H9 (cell line): Measurements from ENCODE around the gene SZT2. TPM values are rescaled to one million over a fixed set of nuclear protein-coding genes. Genes with fewer than 3 reads are reported as not detected.

Experiments
- DNase-seq: peaks from one replicate; pipeline ENCODE4 v3.0.0-alpha.2; 2017
- H2AFZ ChIP-seq: one replicate; pipeline ENCODE4 v1.6.1; 2013; ENCODE audit warnings: mild to moderate bottlenecking, low read length, control low read depth, moderate library complexity
- H2AK5ac ChIP-seq: 2 replicates; pipeline ENCODE4 v1.6.1; 2013; ENCODE audit warnings: low read length, control low read depth, mixed read lengths; ENCODE audit not compliant: insufficient read length
- H2BK120ac ChIP-seq: one replicate; pipeline ENCODE4 v1.6.1; 2013; ENCODE audit warnings: low read depth, mild to moderate bottlenecking, low read length, control low read depth, inconsistent platforms; ENCODE audit not compliant: poor library complexity, severe bottlenecking
- H2BK12ac ChIP-seq: 2 replicates; pipeline ENCODE4 v1.6.1; 2013; ENCODE audit warnings: low read length, control low read depth, mixed read lengths, low read depth; ENCODE audit not compliant: insufficient read length
- H2BK15ac ChIP-seq: 2 replicates; pipeline ENCODE4 v1.6.1; 2013; ENCODE audit warnings: low read depth, low read length, control low read depth
- H2BK20ac ChIP-seq: one replicate; pipeline ENCODE4 v1.6.1; 2013; ENCODE audit warnings: low read depth, mild to moderate bottlenecking, low read length, control low read depth, inconsistent platforms; ENCODE audit not compliant: poor library complexity, severe bottlenecking
- H2BK5ac ChIP-seq: 2 replicates; pipeline ENCODE4 v1.6.1; 2013; ENCODE audit warnings: low read length, control low read depth, mixed read lengths; ENCODE audit not compliant: insufficient read length
- H3K14ac ChIP-seq: 2 replicates; pipeline ENCODE4 v1.6.1; 2013; ENCODE audit warnings: low read length, control low read depth; ENCODE audit not compliant: insufficient read depth
- H3K18ac ChIP-seq: 2 replicates; pipeline ENCODE4 v1.6.1; 2013; ENCODE audit warnings: low read depth, mild to moderate bottlenecking, mixed read lengths, low read length, control low read depth; ENCODE audit not compliant: insufficient read length
- H3K23ac ChIP-seq: 2 replicates; pipeline ENCODE4 v1.6.1; 2013; ENCODE audit warnings: low read length, control low read depth, mixed read lengths, low read depth; ENCODE audit not compliant: insufficient read length
- H3K23me2 ChIP-seq: 2 replicates; pipeline ENCODE4 v1.6.1; 2013; ENCODE audit warnings: low read depth, mild to moderate bottlenecking, mixed read lengths, low read length, control low read depth; ENCODE audit not compliant: insufficient read length, poor library complexity, severe bottlenecking
- H3K27ac ChIP-seq: 2 replicates; pipeline ENCODE4 v1.5.1; 2013; ENCODE audit warnings: low read length, control low read depth, mixed read lengths, low read depth; ENCODE audit not compliant: insufficient read length
- H3K27me3 ChIP-seq: 2 replicates; pipeline ENCODE4 v1.6.1; 2013; ENCODE audit warnings: low read length, control low read depth, inconsistent platforms; ENCODE audit not compliant: insufficient read depth
- H3K4ac ChIP-seq: 2 replicates; pipeline ENCODE4 v1.6.1; 2013; ENCODE audit warnings: low read depth, mild to moderate bottlenecking, control low read depth, inconsistent platforms, low read length, moderate library complexity
- H3K4me1 ChIP-seq: 2 replicates; pipeline ENCODE4 v1.6.1; 2013; ENCODE audit warnings: low read length, control low read depth, inconsistent platforms; ENCODE audit not compliant: insufficient read depth
- H3K4me2 ChIP-seq: 2 replicates; pipeline ENCODE4 v1.6.1; 2013; ENCODE audit warnings: low read length, control low read depth, mixed read lengths; ENCODE audit not compliant: insufficient read length, insufficient read depth
- H3K56ac ChIP-seq: 2 replicates; pipeline ENCODE4 v1.6.1; 2013; ENCODE audit warnings: low read depth, mild to moderate bottlenecking, mixed read lengths, low read length, control low read depth; ENCODE audit not compliant: insufficient read length
- H3K79me1 ChIP-seq: 2 replicates; pipeline ENCODE4 v1.6.1; 2013; ENCODE audit warnings: low read depth, mild to moderate bottlenecking, moderate library complexity, low read length, control low read depth, inconsistent platforms; ENCODE audit not compliant: insufficient read depth, poor library complexity, severe bottlenecking
- H3K79me2 ChIP-seq: 2 replicates; pipeline ENCODE4 v1.6.1; 2013; ENCODE audit warnings: low read length, control low read depth, inconsistent platforms; ENCODE audit not compliant: insufficient read depth
- H3K9ac ChIP-seq: 2 replicates; pipeline ENCODE4 v1.6.1; 2013; ENCODE audit warnings: low read length, control low read depth, mixed read lengths; ENCODE audit not compliant: insufficient read length; ENCODE audit errors: extremely low read depth
- H3K9me3 ChIP-seq: one replicate; pipeline ENCODE4 v1.6.1; 2013; ENCODE audit warnings: low read depth, low read length, inconsistent platforms; ENCODE audit not compliant: control insufficient read depth
- H3T11ph ChIP-seq: one replicate; pipeline ENCODE4 v1.6.1; 2013; ENCODE audit warnings: mild to moderate bottlenecking, low read length, control low read depth, inconsistent platforms
- H4K20me1 ChIP-seq: one replicate; pipeline ENCODE4 v1.6.1; 2013; ENCODE audit not compliant: control insufficient read depth, insufficient read length, insufficient read depth
- H4K5ac ChIP-seq: 2 replicates; pipeline ENCODE4 v1.6.1; 2013; ENCODE audit warnings: low read depth, mild to moderate bottlenecking, mixed read lengths, low read length, control low read depth; ENCODE audit not compliant: insufficient read length
- H4K8ac ChIP-seq: replicated peaks from 2 replicates; pipeline ENCODE4 v1.6.1; 2013; ENCODE audit warnings: low read length, control low read depth, mixed read lengths, low read depth; ENCODE audit not compliant: insufficient read length
- H4K91ac ChIP-seq: 2 replicates; pipeline ENCODE4 v1.6.1; 2013; ENCODE audit warnings: low read depth, mild to moderate bottlenecking, moderate library complexity, mixed read lengths, low read length, control low read depth; ENCODE audit not compliant: insufficient read length
- H3K27ac Mint-ChIP-seq, 3 experiments: 2 replicates in 2 of 3; 3 replicates in 1 of 3; pipeline ENCODE4 v1.8.0; 2020 to 2021; ENCODE audit warnings: mixed read lengths in 3 of 3, mild to moderate bottlenecking in 1 of 3, moderate library complexity in 1 of 3
- H3K27me3 Mint-ChIP-seq: 2 replicates; pipeline ENCODE4 v1.8.0; 2021; ENCODE audit warnings: low read depth, mild to moderate bottlenecking, moderate library complexity, mixed read lengths
- H3K36me3 Mint-ChIP-seq, 3 experiments: 2 replicates in 2 of 3; 3 replicates in 1 of 3; pipeline ENCODE4 v1.8.0; 2020 to 2021; ENCODE audit warnings: low read depth in 3 of 3, mixed read lengths in 3 of 3; ENCODE audit not compliant: insufficient read depth in 1 of 3
- H3K4me1 Mint-ChIP-seq, 2 experiments: 2 replicates each; pipeline ENCODE4 v1.8.0; 2020; ENCODE audit warnings: mixed read lengths in 2 of 2
- H3K4me3 Mint-ChIP-seq, 2 experiments: 2 replicates in 1 of 2; 3 replicates in 1 of 2; pipeline ENCODE4 v1.8.0; 2020 to 2021; ENCODE audit warnings: mild to moderate bottlenecking in 2 of 2, mixed read lengths in 2 of 2, moderate library complexity in 1 of 2
- H3K9me3 Mint-ChIP-seq, 2 experiments: 2 replicates in 1 of 2; 3 replicates in 1 of 2; pipeline ENCODE4 v1.8.0; 2020; ENCODE audit warnings: mild to moderate bottlenecking in 2 of 2, mixed read lengths in 2 of 2, moderate library complexity in 1 of 2
- CTCF ChIP-seq: fragments of 200-600 bp; sonication (generic); conservative IDR thresholded peaks from 3 replicates; pipeline ENCODE4 v1.8.0; 2021; ENCODE audit warnings: antibody characterized with exemption, mild to moderate bottlenecking
- WGBS: extraction: QIAGEN DNeasy Blood & Tissue Kit; methylation state at CpG from one replicate; pipeline ENCODE4 v1.1.7; 2013; ENCODE audit warnings: missing lambda C conversion rate, low lambda C conversion rate, mixed read lengths; ENCODE audit not compliant: insufficient read length; ENCODE audit errors: extremely low coverage; 5-methylcytosine and 5-hydroxymethylcytosine counted together
- total RNA-seq: library from RNA; stranded (reverse); gene quantifications from 2 replicates; pipeline ENCODE4 v1.2.1, GENCODE V29; 2021

The SZT2 gene
- total RNA-seq, 1 experiment from 2014 or later, result 16.8 TPM

GRCh38 chr1:43451701-43452532, 62.2 kb downstream of the SZT2 start:
- Mint-ChIP-seq H3K27ac (no peak overlapping the region), H3K9me3 (no peaks in the 10 kb centered on the region; a peak in 1 of 5 replicates), H3K4me3 (peak overlapping the region in 1 of 2 experiments; percentile 80; a peak in 2 of 5 replicates), H3K27me3 (peaks cover 9% of the 10 kb centered on the region), H3K4me1 (peaks cover 21 to 23% of the 10 kb centered on the region in 2 experiments), H3K36me3 (peaks cover 31 to 57% (median 50%) of the 10 kb centered on the region in 3 experiments)
- H3K23me2 ChIP-seq, result peaks cover 3% of the 10 kb centered on the region
- H3K4ac ChIP-seq, result no peak overlapping the region
- H2BK120ac ChIP-seq, result no peak overlapping the region
- H3K27ac ChIP-seq, result no peak overlapping the region
- H4K8ac ChIP-seq, result no peak overlapping the region
- no peak overlapping the region for H2AK5ac ChIP-seq
- H3K79me1 ChIP-seq, result no peaks in the 10 kb centered on the region
- WGBS, result no CpG with 5 or more reads among the region's 22 CpGs
- H2BK20ac ChIP-seq, result no peak overlapping the region
- no peaks in the 10 kb centered on the region; the same call in 1 of the 2 replicates for H3K4me1 ChIP-seq
- no peak overlapping the region for H4K5ac ChIP-seq
- H3K79me2 ChIP-seq, result no peaks in the 10 kb centered on the region
- no peak overlapping the region for H2BK15ac ChIP-seq
- no peak overlapping the region for H4K91ac ChIP-seq
- no peak overlapping the region for H3T11ph ChIP-seq
- no peak overlapping the region for H2BK12ac ChIP-seq
- peaks cover 2% of the 10 kb centered on the region for H4K20me1 ChIP-seq
- no peak overlapping the region for H2AFZ ChIP-seq
- H3K9ac ChIP-seq, result no peak overlapping the region
- no peak overlapping the region for H3K56ac ChIP-seq
- no peaks in the 10 kb centered on the region for H3K27me3 ChIP-seq
- H2BK5ac ChIP-seq, result no peak overlapping the region
- no peak overlapping the region for H3K4me2 ChIP-seq
- no peak overlapping the region for H3K14ac ChIP-seq
- H3K9me3 ChIP-seq, result no peaks in the 10 kb centered on the region
- no peak overlapping the region for H3K18ac ChIP-seq
- no peak for DNase-seq
- TF ChIP-seq CTCF, result no peak
- no peak overlapping the region for H3K23ac ChIP-seq
